ENCODE data around the gene LCN10.

DNA sequence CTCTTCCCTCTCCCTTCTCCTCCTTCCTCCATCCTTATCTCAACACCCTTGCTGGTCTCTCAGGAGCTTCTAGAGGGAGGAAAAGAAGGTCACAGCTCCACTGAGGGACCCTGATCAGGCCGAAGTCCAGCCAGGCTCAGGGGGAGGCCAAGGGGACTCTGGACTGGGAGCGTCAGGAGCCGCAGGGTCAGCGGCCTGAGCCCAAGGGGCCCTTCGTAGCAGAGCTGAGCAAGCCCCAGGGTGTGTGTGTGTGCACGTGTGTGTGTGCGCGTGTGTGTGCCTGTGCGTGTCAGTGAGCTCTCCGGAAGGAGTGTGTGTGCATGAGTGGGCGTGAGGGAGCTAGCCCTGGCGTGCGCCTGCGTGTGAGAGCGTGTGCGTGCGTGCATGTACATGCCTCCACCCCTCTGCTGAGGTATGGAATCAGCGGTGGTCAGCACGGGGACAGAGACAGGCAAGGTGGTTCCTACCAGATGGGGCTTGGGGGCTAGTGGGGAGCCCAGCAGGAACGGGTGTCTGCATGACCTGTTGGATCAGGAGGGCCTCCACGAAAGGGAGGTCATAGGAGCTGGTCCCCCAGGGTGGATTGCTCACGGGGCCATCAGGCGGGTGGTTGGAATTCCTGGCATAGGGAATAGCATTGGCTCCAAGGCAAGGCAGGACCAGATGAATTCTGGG lies 45.5 kb downstream of the LCN10 start:
- TF ChIP-seq ZNF274 (IDR thresholded peaks at IDR 0.05; ENCODE audit: low read depth, low read length) (no peak), YY1 (IDR thresholded peaks at IDR 0.05; ENCODE audit: insufficient read depth, insufficient read length) (no peak)

Data from NT2/D1 (cell line).